Measurements from ENCODE around the gene FMN1.
"Not testable (repeated sequence)": the region's sequence is repeated elsewhere in the genome, so short reads cannot be mapped to it uniquely, and the experiment has no call there.

Gene FMN1

GRCh38 chr15:33086500-33087121, 107.9 kb downstream of the FMN1 start:
- DNase-seq = peak; percentile 84

- no peak for DNase-seq
Measured at GRCh38 chr15:33084661-33085060, 109.9 kb downstream of the FMN1 start.

GRCh38 chr15:33083232-33084081, 111.1 kb downstream of the FMN1 start:
- DNase-seq = no peak

GRCh38 chr15:33080006-33080405, 114.5 kb downstream of the FMN1 start:
- no peak for DNase-seq

- no peak for DNase-seq
Measured at GRCh38 chr15:33078607-33079006, 115.9 kb downstream of the FMN1 start.

- DNase-seq = no peak
Measured at GRCh38 chr15:33076937-33077336, 117.6 kb downstream of the FMN1 start.

GRCh38 chr15:33074942-33075341, 119.6 kb downstream of the FMN1 start:
- peak; percentile 23 for DNase-seq

GRCh38 chr15:33074212-33074611, 120.3 kb downstream of the FMN1 start:
- no peak for DNase-seq

- no peak for DNase-seq
Measured at GRCh38 chr15:33071451-33071850, 123.1 kb downstream of the FMN1 start.

- DNase-seq = not testable (repeated sequence)
Measured at GRCh38 chr15:33069903-33070302, 124.6 kb downstream of the FMN1 start.

GRCh38 chr15:33069161-33069560, 125.4 kb downstream of the FMN1 start:
- DNase-seq = no peak

GRCh38 chr15:33068511-33068990, 126.0 kb downstream of the FMN1 start:
- DNase-seq = no peak

GRCh38 chr15:33068007-33068481, 126.5 kb downstream of the FMN1 start:
- DNase-seq = no peak

- DNase-seq = peak; percentile 69
Measured at GRCh38 chr15:33067456-33067855, 127.1 kb downstream of the FMN1 start.

- no peak for DNase-seq
Measured at GRCh38 chr15:33066584-33066983, 127.9 kb downstream of the FMN1 start.

GRCh38 chr15:33064878-33065277, 129.6 kb downstream of the FMN1 start:
- peak; percentile 62 for DNase-seq

- DNase-seq = peak; percentile 64
Measured at GRCh38 chr15:33059184-33059583, 135.3 kb downstream of the FMN1 start.

GRCh38 chr15:33057845-33058244, 136.7 kb downstream of the FMN1 start:
- no peak for DNase-seq

- no peak for DNase-seq
Measured at GRCh38 chr15:33055962-33056361, 138.6 kb downstream of the FMN1 start.

GRCh38 chr15:33051528-33051927, 143.0 kb downstream of the FMN1 start:
- DNase-seq = no peak

GRCh38 chr15:33048255-33048654, 146.3 kb downstream of the FMN1 start:
- no peak for DNase-seq

- DNase-seq = no peak
Measured at GRCh38 chr15:33047077-33047476, 147.4 kb downstream of the FMN1 start.

- no peak for DNase-seq
Measured at GRCh38 chr15:33046329-33046728, 148.2 kb downstream of the FMN1 start.
